Glutamatergic neuron (in vitro differentiated cells): ENCODE results near the gene ADTRP. TPM values are rescaled to one million over a fixed set of nuclear protein-coding genes. Genes with fewer than 3 reads are reported as not detected.

Experiments used
- DNase-seq: peaks from one replicate; pipeline ENCODE4 v3.0.0; 2022
- H3K27ac Mint-ChIP-seq: one replicate; pipeline ENCODE4 v1.8.0; 2020; ENCODE audit warnings: mild to moderate bottlenecking, mixed read lengths, inconsistent platforms; ENCODE audit not compliant: unreplicated experiment
- H3K27me3 Mint-ChIP-seq: one replicate; pipeline ENCODE4 v1.8.0; 2020; ENCODE audit warnings: mild to moderate bottlenecking, moderate library complexity, mixed read lengths, inconsistent platforms; ENCODE audit not compliant: unreplicated experiment
- H3K36me3 Mint-ChIP-seq: one replicate; pipeline ENCODE4 v1.8.0; 2020; ENCODE audit warnings: mild to moderate bottlenecking, mixed read lengths, inconsistent platforms; ENCODE audit not compliant: unreplicated experiment
- H3K4me1 Mint-ChIP-seq: one replicate; pipeline ENCODE4 v1.8.0; 2020; ENCODE audit warnings: mild to moderate bottlenecking, low read depth, mixed read lengths, inconsistent platforms; ENCODE audit not compliant: unreplicated experiment
- H3K4me3 Mint-ChIP-seq: one replicate; pipeline ENCODE4 v1.8.0; 2020; ENCODE audit warnings: mild to moderate bottlenecking, mixed read lengths, inconsistent platforms; ENCODE audit not compliant: unreplicated experiment
- H3K9me3 Mint-ChIP-seq: one replicate; pipeline ENCODE4 v1.8.0; 2020; ENCODE audit warnings: mild to moderate bottlenecking, moderate library complexity, mixed read lengths, inconsistent platforms; ENCODE audit not compliant: unreplicated experiment
- total RNA-seq: library from RNA; stranded (reverse); fragmentation: NEBNext Ultra II Directional; extraction: Animal tissue kit (Norgen Biotek cat#: 25700); gene quantifications from one replicate; pipeline ENCODE4 v1.2.1, GENCODE V29; 2021; ENCODE audit not compliant: unreplicated experiment
- TF ChIP-seq, protein P1 (sequence below): fragments of 200-600 bp; sonication (generic); IDR thresholded peaks from one replicate; pipeline ENCODE4 v1.5.0; 2021; ENCODE audit not compliant: partially characterized antibody, unreplicated experiment

Gene ADTRP
- total RNA-seq, 1 donor from 2014 or later = not detected

DNA sequence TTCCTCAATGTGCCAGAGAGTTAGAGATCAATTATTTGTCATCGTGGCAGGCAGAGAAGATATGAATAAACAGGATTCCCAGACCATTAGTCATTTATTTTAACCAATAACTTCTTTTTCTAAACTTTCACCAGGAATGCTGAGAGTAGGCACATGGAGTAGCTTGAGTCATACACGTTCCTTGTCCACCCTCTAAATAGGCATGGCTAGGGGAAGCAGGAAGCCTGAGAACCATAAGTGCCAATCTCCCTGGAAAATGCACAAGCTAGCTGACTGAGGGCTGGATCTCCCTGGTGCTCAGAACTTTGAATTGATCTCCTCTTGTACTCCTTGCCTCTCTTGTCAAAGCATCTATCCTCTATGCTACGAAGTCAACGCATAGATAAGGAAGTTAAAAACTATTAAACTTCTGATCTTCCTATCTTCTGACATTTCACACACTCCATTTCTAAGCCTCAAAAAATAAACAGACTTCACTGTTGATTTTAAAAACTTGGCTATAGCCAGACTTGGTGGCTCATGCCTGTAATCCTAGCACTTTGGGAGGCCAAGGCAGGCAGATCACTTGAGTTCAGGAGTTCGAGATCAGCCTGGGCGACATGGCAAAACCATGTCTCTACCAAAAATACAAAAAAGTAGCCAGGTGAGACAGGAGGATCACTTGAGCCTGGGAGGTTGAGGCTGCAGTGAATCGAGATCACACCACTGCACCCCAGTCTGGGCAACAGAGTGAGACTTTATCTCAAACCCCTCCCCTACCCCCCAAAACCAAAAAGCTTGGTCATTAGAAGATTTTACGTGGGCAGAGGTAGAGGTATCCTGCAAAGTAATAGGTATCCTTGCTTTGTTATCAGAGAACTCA, 11.8 kb downstream of the ADTRP start:
- H3K4me3 Mint-ChIP-seq = no peak overlapping the region
- TF ChIP-seq, protein P1, sequence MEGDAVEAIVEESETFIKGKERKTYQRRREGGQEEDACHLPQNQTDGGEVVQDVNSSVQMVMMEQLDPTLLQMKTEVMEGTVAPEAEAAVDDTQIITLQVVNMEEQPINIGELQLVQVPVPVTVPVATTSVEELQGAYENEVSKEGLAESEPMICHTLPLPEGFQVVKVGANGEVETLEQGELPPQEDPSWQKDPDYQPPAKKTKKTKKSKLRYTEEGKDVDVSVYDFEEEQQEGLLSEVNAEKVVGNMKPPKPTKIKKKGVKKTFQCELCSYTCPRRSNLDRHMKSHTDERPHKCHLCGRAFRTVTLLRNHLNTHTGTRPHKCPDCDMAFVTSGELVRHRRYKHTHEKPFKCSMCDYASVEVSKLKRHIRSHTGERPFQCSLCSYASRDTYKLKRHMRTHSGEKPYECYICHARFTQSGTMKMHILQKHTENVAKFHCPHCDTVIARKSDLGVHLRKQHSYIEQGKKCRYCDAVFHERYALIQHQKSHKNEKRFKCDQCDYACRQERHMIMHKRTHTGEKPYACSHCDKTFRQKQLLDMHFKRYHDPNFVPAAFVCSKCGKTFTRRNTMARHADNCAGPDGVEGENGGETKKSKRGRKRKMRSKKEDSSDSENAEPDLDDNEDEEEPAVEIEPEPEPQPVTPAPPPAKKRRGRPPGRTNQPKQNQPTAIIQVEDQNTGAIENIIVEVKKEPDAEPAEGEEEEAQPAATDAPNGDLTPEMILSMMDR = no peak
- peaks cover 11% of the 10 kb centered on the region for H3K4me1 Mint-ChIP-seq
- DNase-seq = no peak
- no peaks in the 10 kb centered on the region for H3K27me3 Mint-ChIP-seq
- H3K27ac Mint-ChIP-seq = no peak overlapping the region
- H3K9me3 Mint-ChIP-seq = no peaks in the 10 kb centered on the region
- no peaks in the 10 kb centered on the region for H3K36me3 Mint-ChIP-seq

DNA sequence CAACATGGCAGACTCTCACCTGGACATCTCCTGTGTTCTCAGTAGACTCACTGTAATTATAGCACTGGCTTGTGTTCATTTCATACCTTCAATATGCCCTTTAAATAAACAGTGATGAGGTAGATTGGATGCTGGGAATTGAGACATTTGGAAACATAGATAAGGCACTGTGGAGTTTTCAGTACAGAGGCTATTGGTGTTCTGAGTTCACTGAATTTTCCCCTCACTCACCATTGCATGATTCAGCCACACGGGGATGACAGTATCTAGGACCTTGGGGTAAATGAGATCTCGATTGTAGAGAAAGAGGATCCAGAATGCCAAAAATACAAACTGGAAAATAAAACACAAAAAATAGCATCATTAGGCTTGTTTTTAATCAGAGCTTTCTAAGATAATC, 12.6 kb downstream of the ADTRP start:
- TF ChIP-seq, protein P1 = no peak
- no peak for DNase-seq
- H3K36me3 Mint-ChIP-seq = no peaks in the 10 kb centered on the region
- H3K4me3 Mint-ChIP-seq = no peak overlapping the region
- H3K9me3 Mint-ChIP-seq = no peaks in the 10 kb centered on the region
- no peaks in the 10 kb centered on the region for H3K27me3 Mint-ChIP-seq
- no peak overlapping the region for H3K27ac Mint-ChIP-seq
- H3K4me1 Mint-ChIP-seq = peaks cover 11% of the 10 kb centered on the region

DNA sequence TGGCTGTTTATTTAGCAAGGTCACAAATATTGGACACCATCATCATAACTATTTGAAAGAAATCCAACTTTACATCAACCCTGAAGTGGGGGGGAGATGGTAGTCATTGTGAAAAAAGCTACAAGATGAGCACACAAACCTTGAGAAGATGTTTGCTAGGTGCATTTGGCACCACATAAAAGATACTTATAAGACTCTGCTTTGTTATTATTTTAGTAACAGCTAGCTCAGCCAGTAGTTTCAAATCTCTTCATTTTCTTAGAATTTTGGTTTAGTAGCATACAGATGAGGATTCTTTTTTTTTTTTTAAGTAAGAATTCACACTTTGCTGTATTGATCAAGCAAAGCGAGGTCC, 14.4 kb downstream of the ADTRP start:
- Mint-ChIP-seq H3K4me3 (no peak overlapping the region), H3K4me1 (peaks cover 2% of the 10 kb centered on the region)

DNA sequence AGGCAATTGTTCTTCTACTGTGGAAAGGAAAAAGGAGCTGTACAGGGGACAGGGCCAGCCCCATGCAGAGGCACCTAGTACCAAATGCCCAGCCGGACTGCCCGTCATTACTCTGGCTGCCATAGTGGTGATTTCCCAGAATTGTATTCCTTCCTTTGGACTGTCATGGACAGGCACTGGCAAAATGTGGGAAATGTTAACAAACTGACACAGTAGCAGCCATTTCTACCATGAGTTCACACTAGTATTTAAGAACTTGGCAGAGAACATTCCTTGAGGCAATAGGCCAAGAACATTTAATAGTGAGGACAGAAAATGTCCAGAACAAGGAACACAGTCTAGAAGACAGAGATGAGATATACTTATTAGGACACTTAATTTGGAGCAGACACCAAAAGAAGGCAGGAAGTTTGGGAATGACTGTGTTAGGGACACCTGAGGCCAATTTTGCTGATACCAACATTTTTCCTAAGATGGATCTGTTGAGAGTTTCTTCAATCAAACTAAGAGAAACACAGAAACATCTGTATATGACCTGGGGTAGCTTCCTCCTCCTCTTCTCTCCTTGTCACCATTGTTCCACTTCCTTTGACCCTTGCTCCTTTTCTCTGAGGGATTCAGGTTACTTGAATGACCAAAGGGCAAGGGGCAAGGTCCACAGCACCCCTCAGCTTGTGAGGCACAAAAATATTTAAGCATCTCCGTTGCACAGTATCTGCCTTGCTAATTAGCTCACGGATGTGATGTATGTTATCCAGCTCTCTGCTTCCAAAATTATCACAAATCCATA, 14.9 kb downstream of the ADTRP start:
- Mint-ChIP-seq H3K27ac (no peak overlapping the region), H3K4me3 (no peak overlapping the region), H3K27me3 (no peaks in the 10 kb centered on the region), H3K36me3 (no peaks in the 10 kb centered on the region), H3K9me3 (no peaks in the 10 kb centered on the region), H3K4me1 (peaks cover 2% of the 10 kb centered on the region)
- TF ChIP-seq, protein P1 = no peak
- DNase-seq = no peak

More for the DNA sequence above, 14.4 kb downstream of the ADTRP start:
- Mint-ChIP-seq H3K27ac (no peak overlapping the region), H3K36me3 (no peaks in the 10 kb centered on the region), H3K9me3 (no peaks in the 10 kb centered on the region), H3K27me3 (no peaks in the 10 kb centered on the region)
- DNase-seq = no peak
- TF ChIP-seq, protein P1 = no peak
